GM12891 (cell line): ENCODE results near the gene POR.

Experiments
- PAX5 ChIP-seq: IDR thresholded peaks from 2 replicates; pipeline ENCODE4 v1.6.1; 2011; ENCODE audit warnings: low read length, moderate library complexity, mild to moderate bottlenecking; ENCODE audit not compliant: insufficient read depth, severe bottlenecking
- POLR2A ChIP-seq: IDR thresholded peaks from 2 replicates; pipeline ENCODE4 v1.6.1; 2011; ENCODE audit warnings: low read depth, low read length, control low read depth
- POLR2AphosphoS5 ChIP-seq: IDR thresholded peaks from 2 replicates; pipeline ENCODE4 v1.6.1; 2011; ENCODE audit warnings: low read depth, low read length, control low read depth
- TAF1 ChIP-seq: IDR thresholded peaks from 2 replicates; pipeline ENCODE4 v1.6.1; 2011; ENCODE audit warnings: low read depth, low read length, control low read depth

DNA sequence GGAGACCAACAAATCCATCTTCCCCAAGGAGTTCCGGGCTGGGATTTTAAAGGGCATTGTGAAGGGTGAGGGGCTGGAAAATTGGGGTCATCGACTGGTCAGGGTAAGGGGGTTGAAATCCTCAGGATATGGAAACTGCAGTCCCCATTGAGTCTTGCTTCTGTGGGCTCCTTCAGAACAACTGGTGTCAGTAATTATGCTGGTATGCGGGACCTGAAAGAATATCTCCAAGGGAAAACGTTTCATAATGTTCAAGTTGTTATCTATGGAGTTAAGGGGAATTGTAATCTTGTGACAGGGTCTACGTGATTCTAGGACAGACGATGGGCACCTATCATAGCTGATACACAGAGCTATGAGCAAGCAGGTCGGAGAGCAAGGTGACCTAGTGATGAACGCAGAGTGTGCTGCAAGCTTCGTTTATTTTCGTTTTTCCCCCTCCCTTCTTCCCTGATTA is 36.6 kb upstream of the POR start:
- TF ChIP-seq POLR2AphosphoS5, result no peak; the same call in none of the 2 replicates
- TF ChIP-seq POLR2A, result no peak
- no peak for TF ChIP-seq TAF1
- no peak for TF ChIP-seq PAX5
